Glutamatergic neuron (in vitro differentiated cells): Measurements from ENCODE around the gene SMARCA2. TPM values are rescaled to one million over a fixed set of nuclear protein-coding genes. Genes with fewer than 3 reads are reported as not detected.

ENCODE experiments used
- DNase-seq: peaks from one replicate; pipeline ENCODE4 v3.0.0; 2022
- H3K27ac Mint-ChIP-seq: one replicate; pipeline ENCODE4 v1.8.0; 2020; ENCODE audit warnings: mild to moderate bottlenecking, mixed read lengths, inconsistent platforms; ENCODE audit not compliant: unreplicated experiment
- H3K27me3 Mint-ChIP-seq: one replicate; pipeline ENCODE4 v1.8.0; 2020; ENCODE audit warnings: mild to moderate bottlenecking, moderate library complexity, mixed read lengths, inconsistent platforms; ENCODE audit not compliant: unreplicated experiment
- H3K36me3 Mint-ChIP-seq: one replicate; pipeline ENCODE4 v1.8.0; 2020; ENCODE audit warnings: mild to moderate bottlenecking, mixed read lengths, inconsistent platforms; ENCODE audit not compliant: unreplicated experiment
- H3K4me1 Mint-ChIP-seq: one replicate; pipeline ENCODE4 v1.8.0; 2020; ENCODE audit warnings: mild to moderate bottlenecking, low read depth, mixed read lengths, inconsistent platforms; ENCODE audit not compliant: unreplicated experiment
- H3K4me3 Mint-ChIP-seq: one replicate; pipeline ENCODE4 v1.8.0; 2020; ENCODE audit warnings: mild to moderate bottlenecking, mixed read lengths, inconsistent platforms; ENCODE audit not compliant: unreplicated experiment
- H3K9me3 Mint-ChIP-seq: one replicate; pipeline ENCODE4 v1.8.0; 2020; ENCODE audit warnings: mild to moderate bottlenecking, moderate library complexity, mixed read lengths, inconsistent platforms; ENCODE audit not compliant: unreplicated experiment
- total RNA-seq: library from RNA; stranded (reverse); fragmentation: NEBNext Ultra II Directional; extraction: Animal tissue kit (Norgen Biotek cat#: 25700); gene quantifications from one replicate; pipeline ENCODE4 v1.2.1, GENCODE V29; 2021; ENCODE audit not compliant: unreplicated experiment
- TF ChIP-seq, protein P1 (sequence below): fragments of 200-600 bp; sonication (generic); IDR thresholded peaks from one replicate; pipeline ENCODE4 v1.5.0; 2021; ENCODE audit not compliant: partially characterized antibody, unreplicated experiment

SMARCA2 gene
- total RNA-seq, 1 donor from 2014 or later = 14.5 TPM

GRCh38 chr9:1996156-1996555, 19.0 kb upstream of the SMARCA2 start:
- Mint-ChIP-seq H3K27ac (no peak overlapping the region), H3K36me3 (no peaks in the 10 kb centered on the region), H3K4me3 (no peak overlapping the region), H3K9me3 (peaks cover 2% of the 10 kb centered on the region), H3K4me1 (peaks cover 4% of the 10 kb centered on the region), H3K27me3 (no peaks in the 10 kb centered on the region)
- DNase-seq = no peak
- TF ChIP-seq, protein P1, sequence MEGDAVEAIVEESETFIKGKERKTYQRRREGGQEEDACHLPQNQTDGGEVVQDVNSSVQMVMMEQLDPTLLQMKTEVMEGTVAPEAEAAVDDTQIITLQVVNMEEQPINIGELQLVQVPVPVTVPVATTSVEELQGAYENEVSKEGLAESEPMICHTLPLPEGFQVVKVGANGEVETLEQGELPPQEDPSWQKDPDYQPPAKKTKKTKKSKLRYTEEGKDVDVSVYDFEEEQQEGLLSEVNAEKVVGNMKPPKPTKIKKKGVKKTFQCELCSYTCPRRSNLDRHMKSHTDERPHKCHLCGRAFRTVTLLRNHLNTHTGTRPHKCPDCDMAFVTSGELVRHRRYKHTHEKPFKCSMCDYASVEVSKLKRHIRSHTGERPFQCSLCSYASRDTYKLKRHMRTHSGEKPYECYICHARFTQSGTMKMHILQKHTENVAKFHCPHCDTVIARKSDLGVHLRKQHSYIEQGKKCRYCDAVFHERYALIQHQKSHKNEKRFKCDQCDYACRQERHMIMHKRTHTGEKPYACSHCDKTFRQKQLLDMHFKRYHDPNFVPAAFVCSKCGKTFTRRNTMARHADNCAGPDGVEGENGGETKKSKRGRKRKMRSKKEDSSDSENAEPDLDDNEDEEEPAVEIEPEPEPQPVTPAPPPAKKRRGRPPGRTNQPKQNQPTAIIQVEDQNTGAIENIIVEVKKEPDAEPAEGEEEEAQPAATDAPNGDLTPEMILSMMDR = no peak

DNA sequence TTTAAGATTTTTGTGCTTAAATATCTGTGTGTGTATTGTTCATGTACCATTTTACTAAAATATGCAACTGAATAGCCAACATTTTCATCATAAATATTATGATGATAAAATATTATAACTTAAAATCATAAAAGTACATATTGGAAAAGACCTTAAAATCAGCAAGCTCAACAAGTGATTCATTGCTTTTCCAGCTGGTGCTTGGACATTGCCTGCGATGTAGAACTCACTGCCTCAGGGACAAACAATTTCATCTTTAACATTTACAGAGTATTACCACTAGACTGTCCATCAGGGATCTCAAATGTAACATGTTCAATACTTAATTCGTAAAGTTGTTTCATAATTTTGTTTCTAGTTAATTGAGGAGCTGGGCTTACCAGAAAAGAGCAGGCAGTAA, 17.5 kb upstream of the SMARCA2 start:
- Mint-ChIP-seq H3K4me3 (no peak overlapping the region), H3K9me3 (peaks cover 2% of the 10 kb centered on the region), H3K27ac (no peak overlapping the region), H3K27me3 (no peaks in the 10 kb centered on the region), H3K4me1 (peaks cover 4% of the 10 kb centered on the region), H3K36me3 (no peaks in the 10 kb centered on the region)
- TF ChIP-seq, protein P1 = no peak
- DNase-seq = no peak

- Mint-ChIP-seq H3K27ac (no peak overlapping the region), H3K4me1 (peaks cover 4% of the 10 kb centered on the region), H3K4me3 (no peak overlapping the region), H3K27me3 (no peaks in the 10 kb centered on the region), H3K9me3 (peaks cover 2% of the 10 kb centered on the region), H3K36me3 (no peaks in the 10 kb centered on the region)
- TF ChIP-seq, protein P1 = no peak
- DNase-seq = no peak
These were observed 17.0 kb upstream of the SMARCA2 start for GRCh38 chr9:1998111-1998510.

GRCh38 chr9:2000314-2000713, 14.8 kb upstream of the SMARCA2 start:
- DNase-seq = no peak
- H3K4me3 Mint-ChIP-seq = no peak overlapping the region
- H3K9me3 Mint-ChIP-seq = no peaks in the 10 kb centered on the region
- TF ChIP-seq, protein P1 = no peak
- H3K27me3 Mint-ChIP-seq = no peaks in the 10 kb centered on the region
- peaks cover 4% of the 10 kb centered on the region for H3K4me1 Mint-ChIP-seq
- no peak overlapping the region for H3K27ac Mint-ChIP-seq
- no peaks in the 10 kb centered on the region for H3K36me3 Mint-ChIP-seq

- no peak overlapping the region for H3K27ac Mint-ChIP-seq
- DNase-seq = no peak
- TF ChIP-seq, protein P1 = no peak
- H3K4me1 Mint-ChIP-seq = no peaks in the 10 kb centered on the region
- H3K27me3 Mint-ChIP-seq = peaks cover 3% of the 10 kb centered on the region
- H3K36me3 Mint-ChIP-seq = no peaks in the 10 kb centered on the region
- H3K9me3 Mint-ChIP-seq = no peaks in the 10 kb centered on the region
- H3K4me3 Mint-ChIP-seq = no peak overlapping the region
These were observed 6.8 kb upstream of the SMARCA2 start for GRCh38 chr9:2008372-2008771.
